ENCODE data around the gene TRIM66.

Gene TRIM66

DNA sequence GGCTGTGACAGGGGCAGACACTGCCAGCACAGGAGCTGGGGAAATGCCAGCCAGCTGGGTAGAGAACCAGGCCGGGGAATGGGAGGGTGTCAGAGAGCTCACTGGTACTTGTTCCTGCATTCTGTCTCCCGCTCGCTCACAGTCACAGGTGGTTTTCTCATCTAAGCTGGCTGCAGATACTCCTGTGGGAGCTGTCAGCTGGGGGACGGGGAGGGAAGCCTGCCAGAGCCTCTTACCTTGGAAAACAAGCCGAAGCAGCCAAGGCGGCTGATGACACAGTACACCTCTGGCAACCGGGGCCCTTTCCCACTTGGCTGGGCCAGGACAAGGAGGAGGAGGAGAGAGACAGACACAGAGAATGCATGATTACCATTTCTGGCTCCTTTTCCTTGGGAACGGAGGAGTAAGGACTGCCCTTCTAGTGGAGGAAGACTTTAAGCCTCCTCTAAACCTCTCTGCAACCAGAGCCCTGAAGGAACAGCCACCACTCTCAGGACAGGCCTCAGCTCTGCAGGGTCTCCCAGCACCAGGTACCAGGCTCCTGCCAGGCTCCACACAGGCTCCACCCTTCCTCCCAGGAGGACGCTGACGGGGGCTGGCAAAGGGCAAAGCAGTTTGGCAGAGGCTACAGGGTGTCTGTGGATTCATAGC is 25.2 kb upstream of the TRIM66 start:
- TF ChIP-seq, protein P1, sequence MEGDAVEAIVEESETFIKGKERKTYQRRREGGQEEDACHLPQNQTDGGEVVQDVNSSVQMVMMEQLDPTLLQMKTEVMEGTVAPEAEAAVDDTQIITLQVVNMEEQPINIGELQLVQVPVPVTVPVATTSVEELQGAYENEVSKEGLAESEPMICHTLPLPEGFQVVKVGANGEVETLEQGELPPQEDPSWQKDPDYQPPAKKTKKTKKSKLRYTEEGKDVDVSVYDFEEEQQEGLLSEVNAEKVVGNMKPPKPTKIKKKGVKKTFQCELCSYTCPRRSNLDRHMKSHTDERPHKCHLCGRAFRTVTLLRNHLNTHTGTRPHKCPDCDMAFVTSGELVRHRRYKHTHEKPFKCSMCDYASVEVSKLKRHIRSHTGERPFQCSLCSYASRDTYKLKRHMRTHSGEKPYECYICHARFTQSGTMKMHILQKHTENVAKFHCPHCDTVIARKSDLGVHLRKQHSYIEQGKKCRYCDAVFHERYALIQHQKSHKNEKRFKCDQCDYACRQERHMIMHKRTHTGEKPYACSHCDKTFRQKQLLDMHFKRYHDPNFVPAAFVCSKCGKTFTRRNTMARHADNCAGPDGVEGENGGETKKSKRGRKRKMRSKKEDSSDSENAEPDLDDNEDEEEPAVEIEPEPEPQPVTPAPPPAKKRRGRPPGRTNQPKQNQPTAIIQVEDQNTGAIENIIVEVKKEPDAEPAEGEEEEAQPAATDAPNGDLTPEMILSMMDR (IDR thresholded peaks at IDR 0.05; ENCODE audit: low read depth, low read length, missing control alignments) = no peak

DNA sequence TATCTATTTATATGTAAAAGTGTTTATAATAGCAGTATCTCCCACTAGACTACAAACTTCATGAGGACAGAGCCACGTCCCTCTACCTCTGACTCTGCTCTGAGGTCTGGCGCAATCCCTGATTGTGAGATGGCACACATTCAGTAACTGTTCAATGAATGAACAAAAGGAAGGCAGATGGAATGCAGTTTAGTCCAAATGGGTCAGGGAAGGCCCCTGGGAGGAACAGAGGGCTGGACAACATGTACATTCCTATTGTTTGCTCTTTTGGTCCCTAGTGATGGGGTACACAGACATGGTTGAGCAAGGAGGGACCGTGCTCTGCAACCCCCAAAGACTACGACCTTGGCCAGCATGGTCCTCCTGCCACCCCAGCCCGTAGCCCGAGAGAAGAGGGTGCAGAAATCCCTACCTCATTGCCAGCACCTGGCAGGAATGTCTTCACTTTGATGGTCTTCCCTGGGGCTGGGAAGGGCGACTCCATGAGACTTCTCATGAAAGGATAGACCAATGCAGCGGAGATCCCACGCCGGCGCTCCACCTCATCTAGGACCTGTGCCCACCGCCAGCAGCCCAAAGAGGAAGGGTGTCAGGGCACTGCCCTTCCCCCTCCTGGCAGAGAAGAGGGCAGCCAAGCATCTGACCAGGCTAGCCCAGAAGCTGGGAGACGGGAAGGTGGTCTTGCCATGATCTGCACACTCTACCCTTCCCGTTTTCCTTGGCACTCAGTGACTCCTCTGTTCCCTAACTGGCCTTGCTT is 24.4 kb upstream of the TRIM66 start:
- TF ChIP-seq, protein P1 (IDR thresholded peaks at IDR 0.05; ENCODE audit: low read depth, low read length, missing control alignments) = no peak
- H3K4me3 ChIP-seq (ENCODE audit: low read depth, low read length) = no peak overlapping the region
- DNase-seq (ENCODE audit: low read depth) = no peak

More for the DNA sequence above, 25.2 kb upstream of the TRIM66 start:
- DNase-seq (ENCODE audit: low read depth) = no peak
- H3K4me3 ChIP-seq (ENCODE audit: low read depth, low read length) = no peak overlapping the region

DNA sequence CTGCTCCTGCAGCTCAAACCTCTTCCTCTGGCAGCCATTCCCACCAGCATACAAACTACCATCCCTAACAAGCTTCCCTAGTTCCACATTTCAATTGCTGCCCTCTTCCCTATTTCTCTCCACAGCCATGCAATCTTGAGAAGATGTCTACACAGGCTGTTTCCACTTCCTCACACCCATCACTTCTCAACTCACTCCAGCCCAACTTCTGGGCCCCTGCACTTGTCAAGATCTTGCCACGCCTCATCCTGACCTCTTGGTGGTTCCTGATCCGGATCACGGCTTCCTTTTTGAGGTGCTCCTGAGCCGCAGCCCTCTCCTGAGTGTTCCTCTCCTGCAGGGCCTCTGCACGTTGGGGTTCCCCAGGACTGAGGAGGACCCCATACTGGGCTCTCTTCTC is 22.7 kb upstream of the TRIM66 start:
- DNase-seq (ENCODE audit: low read depth) = no peak
- TF ChIP-seq, protein P1 (IDR thresholded peaks at IDR 0.05; ENCODE audit: low read depth, low read length, missing control alignments) = no peak
- H3K4me3 ChIP-seq (ENCODE audit: low read depth, low read length) = no peak overlapping the region

DNA sequence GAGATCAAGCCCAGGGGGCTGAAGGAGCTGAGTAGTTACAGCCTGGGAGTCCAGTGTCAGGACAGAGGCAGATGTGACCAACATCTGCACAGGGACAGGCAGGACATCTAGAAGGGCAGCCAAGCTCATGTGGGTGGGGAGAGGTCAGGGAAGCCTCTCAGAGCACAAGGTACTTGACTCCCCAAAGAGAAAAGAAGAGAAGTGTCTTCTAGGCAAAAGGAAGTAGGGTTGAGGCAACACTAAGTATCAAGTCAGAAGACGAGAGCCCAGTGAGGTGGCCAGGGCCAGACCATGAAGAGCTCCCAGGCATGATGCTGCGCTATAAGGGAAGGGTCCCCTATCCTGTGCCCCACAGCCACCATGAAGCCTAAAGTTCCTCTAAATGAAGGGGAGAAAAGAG is 21.7 kb upstream of the TRIM66 start:
- no peak for DNase-seq (ENCODE audit: low read depth)
- TF ChIP-seq, protein P1 (IDR thresholded peaks at IDR 0.05; ENCODE audit: low read depth, low read length, missing control alignments) = no peak
- no peak overlapping the region for H3K4me3 ChIP-seq (ENCODE audit: low read depth, low read length)

DNA sequence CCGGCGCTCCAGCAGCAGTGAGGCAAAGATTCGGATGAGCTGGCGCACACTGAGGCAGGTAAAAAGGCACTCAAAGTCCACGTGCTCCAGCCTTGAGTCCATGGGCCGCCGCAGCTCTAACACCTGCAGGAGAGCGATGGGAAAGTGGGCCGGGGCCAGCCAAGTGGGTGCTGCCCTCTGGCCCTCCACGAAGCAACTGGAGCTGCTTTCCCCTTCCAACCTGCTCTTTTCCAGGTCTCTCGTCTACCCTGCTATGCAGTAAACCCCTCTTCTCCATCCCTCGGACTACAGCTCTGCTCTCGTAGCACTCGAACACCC is 20.1 kb upstream of the TRIM66 start:
- H3K4me3 ChIP-seq (ENCODE audit: low read depth, low read length) = no peak overlapping the region
- no peak for DNase-seq (ENCODE audit: low read depth)
- TF ChIP-seq, protein P1 (IDR thresholded peaks at IDR 0.05; ENCODE audit: low read depth, low read length, missing control alignments) = no peak

DNA sequence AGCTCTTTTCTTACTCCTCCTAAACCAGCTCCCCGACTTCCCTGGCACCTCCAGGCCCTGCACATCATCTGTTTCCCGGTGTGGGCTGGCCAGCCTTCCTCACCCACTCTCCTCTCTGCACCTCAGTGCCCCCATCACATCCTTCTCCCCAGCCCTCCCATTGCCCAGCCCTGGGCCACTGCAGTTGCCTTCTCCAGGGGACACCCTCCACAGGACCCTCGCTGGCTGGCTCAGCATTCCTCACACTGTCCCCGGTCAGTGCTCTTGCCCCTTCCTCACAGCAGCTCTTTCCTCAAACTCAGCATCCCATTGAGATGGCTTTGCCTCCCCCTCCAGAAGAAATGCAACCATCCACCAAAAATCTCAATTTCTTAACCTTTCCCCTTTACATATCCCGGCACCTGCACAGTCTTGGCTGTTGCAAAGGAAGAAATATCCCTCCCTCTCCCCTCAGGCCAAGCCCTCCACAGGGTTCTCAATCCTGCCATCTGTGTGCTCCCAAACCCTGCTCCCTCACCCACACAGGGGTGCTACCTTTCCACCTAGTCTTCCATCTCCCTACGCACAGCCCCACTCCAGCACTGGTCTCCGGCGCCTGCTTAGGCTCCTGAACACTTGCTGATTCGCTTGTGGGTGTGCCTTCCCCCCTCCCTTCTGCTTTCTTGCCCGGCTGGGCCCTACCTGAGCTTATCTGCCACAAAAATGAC is 19.6 kb upstream of the TRIM66 start:
- TF ChIP-seq, protein P1 (IDR thresholded peaks at IDR 0.05; ENCODE audit: low read depth, low read length, missing control alignments) = no peak
- DNase-seq (ENCODE audit: low read depth) = no peak
- no peak overlapping the region for H3K4me3 ChIP-seq (ENCODE audit: low read depth, low read length)

Measured in GM12864 (cell line).